CD14-positive monocyte (primary cell): Measurements from ENCODE around the gene ERMAP. TPM values are rescaled to one million over a fixed set of nuclear protein-coding genes. Genes with fewer than 3 reads are reported as not detected.
A peak's percentile ranks its signal among the peaks of the same experiment; 100 is the strongest.

Experiments used
- DNase-seq, 3 donors: peaks; one replicate each; pipeline ENCODE4 v3.0.0-alpha.2; 2011 to 2022
- H2AFZ ChIP-seq: 2 replicates; pipeline ENCODE4 v1.6.0; 2012; ENCODE audit warnings: mild to moderate bottlenecking, low read depth, low read length, inconsistent platforms; ENCODE audit not compliant: insufficient read depth, poor library complexity, severe bottlenecking
- H3K27ac ChIP-seq, 2 donors: 1 replicate in 1 of 2; 2 replicates in 1 of 2; pipeline ENCODE4 v1.5.1; 2012 to 2013; ENCODE audit warnings: low read length in 2 of 2, control low read depth in 1 of 2, inconsistent platforms in 1 of 2, low read depth in 1 of 2, mild to moderate bottlenecking in 1 of 2
- H3K27me3 ChIP-seq, 2 donors: one replicate each; pipeline versions ENCODE4 v1.6.0 to v1.6.1; 2011 to 2013; ENCODE audit warnings: low read length in 2 of 2; ENCODE audit not compliant: control insufficient read depth in 2 of 2, insufficient read depth in 2 of 2
- H3K36me3 ChIP-seq, 2 donors: replicated peaks in 1 of 2; 1 replicate in 1 of 2; 2 replicates in 1 of 2; pipeline versions ENCODE4 v1.5.1 to v1.6.1; 2012 to 2013; ENCODE audit warnings: low read length in 2 of 2, control low read depth in 1 of 2, inconsistent platforms in 1 of 2, mild to moderate bottlenecking in 1 of 2; ENCODE audit not compliant: insufficient read depth in 2 of 2, control insufficient read depth in 1 of 2
- H3K4me1 ChIP-seq, 2 donors: 1 replicate in 1 of 2; 2 replicates in 1 of 2; pipeline versions ENCODE4 v1.5.1 to v1.6.1; 2012 to 2013; ENCODE audit warnings: low read length in 2 of 2, control low read depth in 1 of 2, inconsistent platforms in 1 of 2, mild to moderate bottlenecking in 1 of 2, moderate library complexity in 1 of 2; ENCODE audit not compliant: insufficient read depth in 2 of 2, control insufficient read depth in 1 of 2
- H3K4me2 ChIP-seq: replicated peaks from 2 replicates; pipeline ENCODE3; 2012; ENCODE audit warnings: low read length, moderate library complexity, mild to moderate bottlenecking; ENCODE audit not compliant: poor library complexity, severe bottlenecking; ENCODE audit errors: extremely low read depth
- H3K4me3 ChIP-seq, 3 experiments: fragments of 200-600 bp in 1 of 3; sonication (generic) in 1 of 3; replicated peaks in 1 of 3; 1 replicate in 2 of 3; 2 replicates in 1 of 3; pipeline ENCODE4 v1.5.1; 2011 to 2013; ENCODE audit warnings: low read length in 3 of 3, mild to moderate bottlenecking in 3 of 3, control low read depth in 2 of 3, low read depth in 2 of 3, inconsistent platforms in 1 of 3, moderate library complexity in 1 of 3
- H3K79me2 ChIP-seq: 2 replicates; pipeline ENCODE4 v1.6.0; 2012; ENCODE audit warnings: mild to moderate bottlenecking, control low read depth, inconsistent platforms, low read length, moderate library complexity; ENCODE audit not compliant: insufficient read depth
- H3K9ac ChIP-seq: 2 replicates; pipeline ENCODE4 v1.6.0; 2017; ENCODE audit warnings: low read length, mild to moderate bottlenecking; ENCODE audit not compliant: insufficient read depth, poor library complexity, severe bottlenecking
- H3K9me3 ChIP-seq, 2 donors: replicated peaks in 1 of 2; 1 replicate in 1 of 2; 2 replicates in 1 of 2; pipeline versions ENCODE4 v1.5.1 to v1.6.1; 2012 to 2013; ENCODE audit warnings: low read length in 2 of 2, control low read depth in 1 of 2; ENCODE audit not compliant: control insufficient read depth in 1 of 2, insufficient read depth in 1 of 2
- H4K20me1 ChIP-seq: 2 replicates; pipeline ENCODE4 v1.6.0; 2012; ENCODE audit warnings: mild to moderate bottlenecking, low read length, control low read depth, moderate library complexity; ENCODE audit not compliant: insufficient read depth
- H3K27ac Mint-ChIP-seq, 7 donors: one replicate each; pipeline ENCODE4 v1.8.0; 2020; ENCODE audit warnings: mild to moderate bottlenecking in 7 of 7, mixed read lengths in 7 of 7, moderate library complexity in 6 of 7, inconsistent platforms in 2 of 7
- H3K27me3 Mint-ChIP-seq, 3 donors: one replicate each; pipeline ENCODE4 v1.8.0; 2021 to 2022; ENCODE audit warnings: low read depth in 3 of 3, mild to moderate bottlenecking in 3 of 3, mixed read lengths in 3 of 3, moderate library complexity in 3 of 3, inconsistent platforms in 1 of 3
- H3K36me3 Mint-ChIP-seq, 2 donors: one replicate each; pipeline ENCODE4 v1.8.0; 2020; ENCODE audit warnings: mixed read lengths in 2 of 2, inconsistent platforms in 1 of 2, mild to moderate bottlenecking in 1 of 2
- H3K4me1 Mint-ChIP-seq: one replicate; pipeline ENCODE4 v1.8.0; 2020; ENCODE audit warnings: mild to moderate bottlenecking, mixed read lengths
- H3K4me3 Mint-ChIP-seq, 2 donors: one replicate each; pipeline ENCODE4 v1.8.0; 2020; ENCODE audit warnings: mild to moderate bottlenecking in 2 of 2, mixed read lengths in 2 of 2, moderate library complexity in 1 of 2
- H3K9me3 Mint-ChIP-seq, 7 donors: one replicate each; pipeline ENCODE4 v1.8.0; 2020 to 2022; ENCODE audit warnings: mixed read lengths in 7 of 7, mild to moderate bottlenecking in 6 of 7, moderate library complexity in 6 of 7, inconsistent platforms in 2 of 7
- CTCF ChIP-seq: fragments of 200-600 bp; IDR thresholded peaks from one replicate; pipeline ENCODE4 v1.8.0; 2022; ENCODE audit warnings: antibody characterized with exemption, mild to moderate bottlenecking
- WGBS: methylation state at CpG from one replicate; pipeline ENCODE4 v1.1.5; 2013; ENCODE audit warnings: missing lambda C conversion rate; ENCODE audit not compliant: insufficient coverage; 5-methylcytosine and 5-hydroxymethylcytosine counted together
- intact Hi-C, 2 donors: fragments of 100-400 bp; cut with micrococcal nuclease; formaldehyde crosslinking; loops; one replicate each; pipeline versions ENCODE4 v1.15.0 to v1.15.1; 2023
- polyA minus RNA-seq: library from RNA; depleted of rRNA, polyadenylated mRNA; stranded (reverse); fragments of >200 nt; gene quantifications from 2 replicates; pipeline ENCODE4 v1.2.3, GENCODE V29; 2012
- polyA plus RNA-seq, 3 donors: library from polyadenylated mRNA; depleted of rRNA in 1 of 3; unstranded in 2 of 3; stranded (reverse) in 1 of 3; fragments of 300-500 nt in 2 of 3; fragments of >200 nt in 1 of 3; fragmentation: Illumina TruSeq in 2 of 3; gene quantifications; 1 replicate in 2 of 3; 2 replicates in 1 of 3; pipeline ENCODE4 v1.2.3, GENCODE V29; 2012 to 2021
- total RNA-seq, 12 experiments: library from RNA in 1 of 12; stranded (reverse) in 1 of 12; fragments of 120-200 nt in 1 of 12; gene quantifications; one replicate each; pipeline ENCODE4 v1.2.4 and lab custom pipeline; 2013 to 2026; ENCODE audit warnings: mixed read lengths in 6 of 12, inconsistent platforms in 1 of 12

ERMAP gene
- total RNA-seq (2013) = 21.2 TPM
- polyA plus RNA-seq (10 to 100 TPM in 1 of 3 donors, 1 to 10 TPM in 2; 6.0 to 22.7 (median 8.4) TPM), polyA minus RNA-seq (7.2 and 7.3 TPM in 2 replicates), total RNA-seq (lab: John Stamatoyannopoulos, UW) (9.8 to 29.8 (median 25.4) reads per million in 11 experiments)

- H3K36me3 ChIP-seq = peaks cover 0 to 11% of the 10 kb centered on the region in 2 donors
- peak within 1 kb of the TSS; percentile 96 for H3K4me2 ChIP-seq
- H3K27me3 Mint-ChIP-seq = peaks cover 0 to 2% (median 0%) of the 10 kb centered on the region in 3 donors
- peak within 1 kb of the TSS; percentile 88 for H2AFZ ChIP-seq
- H3K79me2 ChIP-seq = peaks cover 46% of the 10 kb centered on the region
- DNase-seq = peak; percentile 84 to 87 (median 85)
- H3K4me3 ChIP-seq = peak within 1 kb of the TSS; percentile 72 to 94 (median 86)
- H4K20me1 ChIP-seq = peaks cover 36% of the 10 kb centered on the region
- no peaks in the 10 kb centered on the region for H3K27me3 ChIP-seq
- peak within 1 kb of the TSS; percentile 85 to 92 for H3K4me3 Mint-ChIP-seq
- WGBS = under 1% methylated on average over 53 of the region's 66 CpGs
- H3K36me3 Mint-ChIP-seq = peaks cover 21 to 31% of the 10 kb centered on the region in 2 donors
- peak within 1 kb of the TSS; percentile 81 to 88 for H3K27ac ChIP-seq
- peak within 1 kb of the TSS; percentile 84 for H3K9ac ChIP-seq
- H3K4me1 Mint-ChIP-seq = peaks cover 38% of the 10 kb centered on the region
- H3K9me3 Mint-ChIP-seq = no peaks in the 10 kb centered on the region
- H3K4me1 ChIP-seq = peaks cover 18 to 20% of the 10 kb centered on the region in 2 donors
- H3K9me3 ChIP-seq = no peaks in the 10 kb centered on the region
- peak within 1 kb of the TSS; percentile 87 to 98 (median 92) for H3K27ac Mint-ChIP-seq
- no peak for TF ChIP-seq CTCF
- intact Hi-C loops = loop anchor here (2.0 to 5.0 kb wide), 2 partner anchors 50 kb away; partner anchors contain the start of genes C1orf50 (in 2 of the 2) and P3H1 (in 2 of the 2)
Measured at GRCh38 chr1:42816585-42817439, at the start of gene ERMAP, which contains the start of gene SVBP. Gene ERMAP (plus strand): TSS chr1:42817122. CDS start chr1:42830449, 13,327 bp downstream. Gene SVBP (minus strand): TSS chr1:42817397. CDS start chr1:42816544, 853 bp downstream.

- Histone ChIP-seq H3K9ac (peak overlapping the region; percentile 94), H2AFZ (peak overlapping the region; percentile 94), H3K27ac (peak overlapping the region; percentile 41 to 90), H3K36me3 (peaks cover 0 to 8% of the 10 kb centered on the region in 2 donors), H3K27me3 (no peaks in the 10 kb centered on the region), H4K20me1 (peaks cover 12% of the 10 kb centered on the region), H3K4me3 (peak overlapping the region; percentile 79 to 94 (median 87)), H3K4me1 (peaks cover 24 to 39% of the 10 kb centered on the region in 2 donors), H3K79me2 (peaks cover 89% of the 10 kb centered on the region), H3K9me3 (no peaks in the 10 kb centered on the region), H3K4me2 (peak overlapping the region; percentile 98)
- H3K9me3 Mint-ChIP-seq = no peaks in the 10 kb centered on the region
- H3K4me1 Mint-ChIP-seq = peaks cover 26% of the 10 kb centered on the region
- intact Hi-C loops = loop anchor here (2.0 to 10.0 kb wide), 10 partner anchors 49 to 433 kb away; partner anchors contain the start of genes ERMAP (in 2 of the 2), FOXJ3 (in 2 of the 2), SVBP (in 2 of the 2) and ZNF691 (in 2 of the 2)
- TF ChIP-seq CTCF = no peak
- no peaks in the 10 kb centered on the region for H3K27me3 Mint-ChIP-seq
- 0% methylated on average over 3 of the region's 23 CpGs for WGBS
- H3K36me3 Mint-ChIP-seq = peaks cover 7 to 17% of the 10 kb centered on the region in 2 donors
- DNase-seq = peak in 1 of 3 donors; percentile 6
- peak overlapping the region in 6 of 7 donors; percentile 86 to 96 (median 93) for H3K27ac Mint-ChIP-seq
- H3K4me3 Mint-ChIP-seq = peak overlapping the region in 1 of 2 donors; percentile 95
Measured at GRCh38 chr1:42767510-42768000, 49.4 kb upstream of the ERMAP start.
